ENCODE results near the gene ZNF573.
"Not testable (repeated sequence)": the region's sequence is repeated elsewhere in the genome, so short reads cannot be mapped to it uniquely, and the experiment has no call there.

ZNF573 gene

DNA sequence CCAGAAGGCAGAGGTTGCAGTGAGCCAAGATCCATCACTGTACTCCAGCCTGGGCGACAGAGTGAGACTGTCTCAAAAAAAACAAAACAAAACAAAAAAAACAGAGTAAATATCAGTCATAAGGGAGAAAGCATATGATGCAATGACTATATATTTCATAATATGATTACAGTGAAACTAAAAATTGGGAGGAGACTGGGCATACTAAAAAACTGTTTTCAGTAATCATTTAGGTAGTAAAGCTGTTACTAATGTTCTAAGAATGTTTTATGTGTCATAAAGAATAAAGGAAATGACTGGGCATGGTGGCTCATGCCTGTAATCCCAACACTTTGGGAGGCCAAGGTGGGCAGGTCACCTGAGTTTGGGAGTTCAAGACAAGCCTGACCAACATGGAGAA lies 15.9 kb downstream of the ZNF573 start:
- Histone ChIP-seq H3K9ac (ENCODE audit: low read depth in 1 of 2, low read length in 2 of 2) (no peak overlapping the region), H3K36me3 (ENCODE audit: control insufficient read depth in 1 of 2, insufficient read depth in 2 of 2, low read length in 2 of 2) (peaks cover 4 to 39% of the 10 kb centered on the region in 2 donors), H3K4me3 (ENCODE audit: low read depth in 1 of 2, low read length in 2 of 2) (no peak overlapping the region)

DNA sequence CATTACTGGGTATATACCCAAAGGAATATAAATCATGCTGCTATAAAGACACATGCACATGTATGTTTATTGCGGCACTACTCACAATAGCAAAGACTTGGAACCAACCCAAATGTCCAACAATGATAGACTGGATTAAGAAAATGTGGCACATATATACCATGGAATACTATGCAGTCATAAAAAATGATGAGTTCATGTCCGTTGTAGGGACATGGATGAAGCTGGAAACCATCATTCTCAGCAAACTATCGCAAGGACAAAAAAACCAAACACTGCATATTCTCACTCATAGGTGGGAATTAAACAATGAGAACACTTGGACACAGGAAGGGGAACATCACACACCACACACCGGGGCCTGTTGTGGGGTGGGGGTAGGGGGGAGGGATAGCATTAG lies 21.7 kb downstream of the ZNF573 start:
- H3K9ac ChIP-seq (ENCODE audit: low read depth in 1 of 2, low read length in 2 of 2); H3K9me3 ChIP-seq (ENCODE audit: control insufficient read depth in 1 of 2, low read length in 2 of 2); H3K4me3 ChIP-seq (ENCODE audit: low read depth in 1 of 2, low read length in 2 of 2); H3K27me3 ChIP-seq (ENCODE audit: control insufficient read depth in 1 of 2, insufficient read depth in 2 of 2, low read length in 2 of 2); H3K27ac ChIP-seq (ENCODE audit: low read depth, low read length); H3K4me1 ChIP-seq (ENCODE audit: control insufficient read depth in 1 of 2, insufficient read depth in 2 of 2, low read length in 2 of 2): not testable (repeated sequence)
- H3K36me3 ChIP-seq (ENCODE audit: control insufficient read depth in 1 of 2, insufficient read depth in 2 of 2, low read length in 2 of 2), result peaks cover 4 to 17% of the 10 kb centered on the region in 2 donors

More for the DNA sequence above, 15.9 kb downstream of the ZNF573 start:
- H3K27me3 ChIP-seq (ENCODE audit: control insufficient read depth in 1 of 2, insufficient read depth in 2 of 2, low read length in 2 of 2), result no peaks in the 10 kb centered on the region
- H3K27ac ChIP-seq (ENCODE audit: low read depth, low read length), result no peak overlapping the region
- H3K4me1 ChIP-seq (ENCODE audit: control insufficient read depth in 1 of 2, insufficient read depth in 2 of 2, low read length in 2 of 2), result no peaks in the 10 kb centered on the region
- H3K9me3 ChIP-seq (ENCODE audit: control insufficient read depth in 1 of 2, low read length in 2 of 2), result peaks cover 0 to 2% of the 10 kb centered on the region in 2 donors

DNA sequence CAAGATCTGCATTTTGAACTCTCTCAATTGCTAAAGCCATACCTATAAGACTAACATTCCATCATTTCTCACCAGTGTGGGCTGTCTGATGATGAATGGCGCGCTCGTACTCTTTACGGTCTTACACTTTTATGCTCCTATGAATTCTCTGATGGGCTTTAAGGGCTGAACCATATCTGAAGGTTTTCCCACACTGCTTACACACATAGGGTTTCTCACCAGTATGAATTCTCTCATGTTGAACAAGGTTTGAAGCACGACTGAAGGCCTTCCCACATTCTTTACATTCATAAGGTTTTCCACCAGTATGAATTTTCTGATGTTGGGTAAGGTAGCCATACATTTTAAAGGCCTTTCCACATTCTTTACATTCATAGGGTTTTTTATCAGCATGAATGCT lies 41.0 kb downstream of the ZNF573 start:
- Histone ChIP-seq H3K4me1 (ENCODE audit: control insufficient read depth in 1 of 2, insufficient read depth in 2 of 2, low read length in 2 of 2) (no peaks in the 10 kb centered on the region), H3K4me3 (ENCODE audit: low read depth in 1 of 2, low read length in 2 of 2) (no peak overlapping the region), H3K27me3 (ENCODE audit: control insufficient read depth in 1 of 2, insufficient read depth in 2 of 2, low read length in 2 of 2) (no peaks in the 10 kb centered on the region), H3K27ac (ENCODE audit: low read depth, low read length) (no peak overlapping the region), H3K9me3 (ENCODE audit: control insufficient read depth in 1 of 2, low read length in 2 of 2) (peaks cover 55 to 64% of the 10 kb centered on the region in 2 donors), H3K9ac (ENCODE audit: low read depth in 1 of 2, low read length in 2 of 2) (no peak overlapping the region), H3K36me3 (ENCODE audit: control insufficient read depth in 1 of 2, insufficient read depth in 2 of 2, low read length in 2 of 2) (peaks cover 12 to 31% of the 10 kb centered on the region in 2 donors)

DNA sequence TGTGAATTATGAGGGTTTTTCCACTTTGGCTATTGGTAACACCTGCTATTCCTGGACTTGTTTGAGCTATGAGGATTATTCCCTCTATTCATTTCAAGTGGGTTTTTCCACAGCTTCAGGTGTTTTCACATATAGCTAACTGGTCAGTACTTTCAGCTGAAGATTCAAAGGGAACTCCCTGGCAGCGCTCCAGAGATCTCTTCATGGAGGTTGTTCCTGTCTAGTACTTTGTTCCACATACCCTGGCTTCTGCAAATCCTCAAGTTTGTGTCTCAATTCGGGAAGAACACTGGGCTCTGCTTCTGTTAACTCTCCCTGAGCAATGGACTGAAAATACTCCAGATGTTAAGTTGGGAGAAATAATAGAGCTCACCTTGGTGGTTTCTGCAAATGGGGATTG lies 54.2 kb downstream of the ZNF573 start:
- Histone ChIP-seq H3K36me3 (ENCODE audit: control insufficient read depth in 1 of 2, insufficient read depth in 2 of 2, low read length in 2 of 2) (no peaks in the 10 kb centered on the region), H3K4me3 (ENCODE audit: low read depth in 1 of 2, low read length in 2 of 2) (no peak overlapping the region), H3K9me3 (ENCODE audit: control insufficient read depth in 1 of 2, low read length in 2 of 2) (peaks cover 3 to 8% of the 10 kb centered on the region in 2 donors), H3K4me1 (ENCODE audit: control insufficient read depth in 1 of 2, insufficient read depth in 2 of 2, low read length in 2 of 2) (no peaks in the 10 kb centered on the region), H3K9ac (ENCODE audit: low read depth in 1 of 2, low read length in 2 of 2) (no peak overlapping the region), H3K27me3 (ENCODE audit: control insufficient read depth in 1 of 2, insufficient read depth in 2 of 2, low read length in 2 of 2) (no peaks in the 10 kb centered on the region), H3K27ac (ENCODE audit: low read depth, low read length) (no peak overlapping the region)

DNA sequence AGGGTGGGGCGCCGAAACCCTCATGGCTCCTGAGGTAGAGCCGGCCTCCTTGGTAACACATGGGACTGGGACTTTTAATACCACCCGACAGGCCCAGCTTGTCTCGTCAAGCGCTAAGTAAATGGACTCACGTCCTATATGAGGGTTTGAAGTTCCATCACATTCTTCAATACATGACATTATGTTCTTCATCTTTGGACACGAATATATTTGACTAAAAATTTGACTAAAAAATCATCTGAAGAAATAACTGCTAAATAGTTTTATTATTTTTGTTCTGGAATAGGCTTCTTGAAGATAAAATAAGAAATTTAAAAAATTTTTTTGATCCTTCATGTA lies 59.5 kb downstream of the ZNF573 start:
- no peaks in the 10 kb centered on the region for H3K36me3 ChIP-seq (ENCODE audit: control insufficient read depth in 1 of 2, insufficient read depth in 2 of 2, low read length in 2 of 2)
- peak overlapping the region in 1 of 2 donors; percentile 40 for H3K9ac ChIP-seq (ENCODE audit: low read depth in 1 of 2, low read length in 2 of 2)
- no peaks in the 10 kb centered on the region for H3K27me3 ChIP-seq (ENCODE audit: control insufficient read depth in 1 of 2, insufficient read depth in 2 of 2, low read length in 2 of 2)
- no peak overlapping the region for H3K27ac ChIP-seq (ENCODE audit: low read depth, low read length)
- no peaks in the 10 kb centered on the region for H3K9me3 ChIP-seq (ENCODE audit: control insufficient read depth in 1 of 2, low read length in 2 of 2)
- H3K4me1 ChIP-seq (ENCODE audit: control insufficient read depth in 1 of 2, insufficient read depth in 2 of 2, low read length in 2 of 2), result peaks cover 0 to 11% of the 10 kb centered on the region in 2 donors
- peak overlapping the region; percentile 90 to 92 for H3K4me3 ChIP-seq (ENCODE audit: low read depth in 1 of 2, low read length in 2 of 2)

DNA sequence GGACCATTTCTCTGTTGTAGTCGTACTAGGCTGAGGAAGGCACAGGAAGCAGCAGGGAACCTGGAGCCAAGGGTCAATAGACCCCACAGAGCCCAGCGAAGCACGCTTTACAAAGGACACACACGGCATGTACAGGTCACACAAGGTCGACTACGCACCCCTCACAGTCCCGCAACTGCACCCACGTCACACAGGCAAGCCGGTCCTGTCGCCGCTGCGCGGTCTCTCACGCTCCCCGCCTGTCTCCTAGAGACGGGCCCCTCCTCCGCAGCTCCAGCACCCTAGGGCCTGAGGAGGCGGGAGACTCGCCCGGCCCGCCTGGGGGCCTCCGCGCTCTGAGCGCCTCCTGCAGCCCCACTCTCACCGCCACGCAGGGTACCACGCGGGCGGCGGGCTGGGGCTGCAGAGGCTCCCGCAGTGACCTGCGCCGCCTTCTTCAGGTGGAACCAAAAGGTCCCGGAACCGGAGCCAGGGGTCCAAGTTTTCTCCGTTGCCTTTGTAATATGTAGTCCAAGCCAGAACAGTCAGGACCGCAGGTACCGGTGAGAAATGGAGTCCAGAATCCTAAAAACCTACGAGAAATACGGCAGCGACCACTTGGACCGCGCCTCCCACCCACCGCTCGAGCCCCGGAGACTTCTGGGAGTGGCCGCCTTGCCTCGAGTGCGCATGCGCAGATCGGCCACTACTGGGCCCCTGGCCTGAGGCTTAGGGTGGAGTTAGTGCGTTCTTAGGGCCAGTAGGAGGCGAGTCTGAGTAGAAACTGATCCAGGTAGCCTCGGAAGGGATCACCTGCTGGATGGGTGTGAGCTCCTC lies 60.1 kb downstream of the ZNF573 start, which contains the start of gene ZNF607:
TSS of gene ZNF607 (minus strand) at position 651 of the 816 bp plus-strand sequence. CDS start 8,143 bp downstream, outside the sequence.
- Histone ChIP-seq H3K4me3 (ENCODE audit: low read depth in 1 of 2, low read length in 2 of 2) (peak within 1 kb of the TSS; percentile 90 to 92), H3K27me3 (ENCODE audit: control insufficient read depth in 1 of 2, insufficient read depth in 2 of 2, low read length in 2 of 2) (no peaks in the 10 kb centered on the region), H3K9me3 (ENCODE audit: control insufficient read depth in 1 of 2, low read length in 2 of 2) (no peaks in the 10 kb centered on the region), H3K4me1 (ENCODE audit: control insufficient read depth in 1 of 2, insufficient read depth in 2 of 2, low read length in 2 of 2) (peaks cover 0 to 11% of the 10 kb centered on the region in 2 donors), H3K9ac (ENCODE audit: low read depth in 1 of 2, low read length in 2 of 2) (peak within 1 kb of the TSS; percentile 40 to 68), H3K36me3 (ENCODE audit: control insufficient read depth in 1 of 2, insufficient read depth in 2 of 2, low read length in 2 of 2) (no peaks in the 10 kb centered on the region), H3K27ac (ENCODE audit: low read depth, low read length) (peak within 1 kb of the TSS; percentile 48)

DNA sequence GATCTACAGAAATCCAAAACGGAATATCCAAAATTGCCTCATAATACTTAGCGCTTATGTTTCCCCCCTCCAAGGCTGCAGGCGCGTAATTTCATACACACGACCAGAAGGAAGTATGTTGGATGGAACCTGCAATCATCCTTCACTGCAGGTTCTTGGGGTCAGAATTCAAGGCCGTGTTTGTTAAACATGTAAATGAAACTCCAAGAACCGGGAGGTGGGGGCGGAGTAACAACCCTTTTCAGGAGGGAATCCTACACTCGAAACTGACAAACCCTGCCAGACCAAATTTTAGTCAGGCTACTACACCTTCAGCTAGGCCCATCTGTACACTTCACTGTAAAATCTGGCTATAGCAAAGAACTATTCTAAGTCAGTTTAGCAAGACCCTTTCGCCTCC lies 61.1 kb downstream of the ZNF573 start:
- no peak overlapping the region for H3K27ac ChIP-seq (ENCODE audit: low read depth, low read length)
- H3K27me3 ChIP-seq (ENCODE audit: control insufficient read depth in 1 of 2, insufficient read depth in 2 of 2, low read length in 2 of 2), result no peaks in the 10 kb centered on the region
- H3K9ac ChIP-seq (ENCODE audit: low read depth in 1 of 2, low read length in 2 of 2), result peak overlapping the region in 1 of 2 donors; percentile 68
- H3K36me3 ChIP-seq (ENCODE audit: control insufficient read depth in 1 of 2, insufficient read depth in 2 of 2, low read length in 2 of 2), result no peaks in the 10 kb centered on the region
- H3K4me3 ChIP-seq (ENCODE audit: low read depth in 1 of 2, low read length in 2 of 2), result peak overlapping the region; percentile 90 to 92
- peaks cover 0 to 11% of the 10 kb centered on the region in 2 donors for H3K4me1 ChIP-seq (ENCODE audit: control insufficient read depth in 1 of 2, insufficient read depth in 2 of 2, low read length in 2 of 2)
- H3K9me3 ChIP-seq (ENCODE audit: control insufficient read depth in 1 of 2, low read length in 2 of 2), result no peaks in the 10 kb centered on the region

DNA sequence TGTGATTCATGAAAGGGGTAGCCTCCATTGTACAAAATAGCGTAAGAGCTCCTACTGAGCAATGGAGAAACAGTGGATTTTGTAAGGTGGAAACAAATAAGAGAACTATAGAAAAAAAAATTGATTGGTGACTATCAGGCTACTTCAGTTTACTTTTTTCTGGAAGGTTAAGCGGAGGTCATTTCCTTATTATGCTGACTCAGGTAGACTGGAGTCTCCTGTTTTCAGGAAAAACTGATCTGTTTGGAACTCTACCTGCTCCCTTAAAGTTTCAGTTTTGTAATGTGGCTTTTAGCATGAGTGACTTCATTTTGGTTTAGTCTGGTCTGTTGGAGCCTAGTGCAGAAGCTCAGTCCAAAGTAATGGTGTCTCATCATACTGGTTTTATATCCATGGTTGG lies 63.2 kb downstream of the ZNF573 start:
- H3K27me3 ChIP-seq (ENCODE audit: control insufficient read depth in 1 of 2, insufficient read depth in 2 of 2, low read length in 2 of 2), result no peaks in the 10 kb centered on the region
- no peak overlapping the region for H3K27ac ChIP-seq (ENCODE audit: low read depth, low read length)
- peaks cover 0 to 11% of the 10 kb centered on the region in 2 donors for H3K4me1 ChIP-seq (ENCODE audit: control insufficient read depth in 1 of 2, insufficient read depth in 2 of 2, low read length in 2 of 2)
- no peak overlapping the region for H3K9ac ChIP-seq (ENCODE audit: low read depth in 1 of 2, low read length in 2 of 2)
- H3K9me3 ChIP-seq (ENCODE audit: control insufficient read depth in 1 of 2, low read length in 2 of 2), result peaks cover 0 to 2% of the 10 kb centered on the region in 2 donors
- H3K4me3 ChIP-seq (ENCODE audit: low read depth in 1 of 2, low read length in 2 of 2), result no peak overlapping the region
- peaks cover 3% of the 10 kb centered on the region in 2 donors for H3K36me3 ChIP-seq (ENCODE audit: control insufficient read depth in 1 of 2, insufficient read depth in 2 of 2, low read length in 2 of 2)

DNA sequence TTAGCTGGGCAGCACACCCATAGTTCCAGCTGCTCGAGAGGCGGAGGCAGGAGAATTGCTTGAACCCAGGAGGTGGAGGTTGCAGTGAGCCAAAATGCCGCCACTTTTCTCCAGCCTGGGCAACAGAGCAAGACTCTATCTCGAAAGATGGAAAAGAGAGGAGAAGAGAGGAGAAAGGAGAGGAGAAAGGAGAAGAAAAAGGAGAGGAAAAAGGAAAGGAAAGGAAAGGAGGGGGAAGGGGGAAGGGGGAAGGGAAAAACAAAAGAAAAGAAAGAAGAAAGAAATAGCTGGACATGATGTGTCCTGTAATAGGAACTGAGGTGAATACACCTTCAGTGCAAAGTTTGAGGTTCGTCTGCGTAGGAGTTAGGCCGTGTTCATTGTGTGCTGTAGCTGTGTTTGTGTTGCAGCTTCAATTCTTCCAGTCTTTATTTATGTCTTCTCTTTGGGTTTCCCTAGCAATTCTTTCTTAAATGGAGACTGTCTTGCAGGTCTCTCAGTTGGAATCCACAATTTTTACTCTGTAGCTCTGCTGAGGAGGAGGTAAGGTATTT lies 73.3 kb downstream of the ZNF573 start:
- no peak overlapping the region for H3K27ac ChIP-seq (ENCODE audit: low read depth, low read length)
- no peak overlapping the region for H3K9ac ChIP-seq (ENCODE audit: low read depth in 1 of 2, low read length in 2 of 2)
- no peaks in the 10 kb centered on the region for H3K27me3 ChIP-seq (ENCODE audit: control insufficient read depth in 1 of 2, insufficient read depth in 2 of 2, low read length in 2 of 2)
- peaks cover 17 to 24% of the 10 kb centered on the region in 2 donors for H3K36me3 ChIP-seq (ENCODE audit: control insufficient read depth in 1 of 2, insufficient read depth in 2 of 2, low read length in 2 of 2)
- no peak overlapping the region for H3K4me3 ChIP-seq (ENCODE audit: low read depth in 1 of 2, low read length in 2 of 2)
- no peaks in the 10 kb centered on the region for H3K4me1 ChIP-seq (ENCODE audit: control insufficient read depth in 1 of 2, insufficient read depth in 2 of 2, low read length in 2 of 2)
- peaks cover 4 to 8% of the 10 kb centered on the region in 2 donors for H3K9me3 ChIP-seq (ENCODE audit: control insufficient read depth in 1 of 2, low read length in 2 of 2)

DNA sequence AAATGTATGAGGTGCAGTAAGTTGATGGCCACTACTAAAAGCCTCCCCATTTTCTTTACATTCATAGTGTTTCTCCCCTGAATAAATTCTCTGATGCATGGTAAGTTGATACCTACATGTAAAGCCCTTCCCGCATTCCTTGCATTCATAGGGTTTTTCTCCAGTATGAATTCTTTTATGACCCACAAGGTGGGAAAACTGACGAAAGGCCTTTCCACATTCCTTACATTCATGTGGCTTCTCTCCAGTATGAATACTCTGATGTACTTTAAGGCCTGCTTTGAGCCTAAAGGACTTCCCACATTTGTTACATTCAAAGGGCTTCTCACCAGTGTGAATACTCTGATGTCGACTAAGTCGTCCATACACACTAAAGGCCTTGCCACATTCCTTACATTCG lies 80.3 kb downstream of the ZNF573 start:
- H3K36me3 ChIP-seq (ENCODE audit: control insufficient read depth in 1 of 2, insufficient read depth in 2 of 2, low read length in 2 of 2), result peaks cover 28 to 31% of the 10 kb centered on the region in 2 donors

More for the DNA sequence above, 80.3 kb downstream of the ZNF573 start:
- Histone ChIP-seq H3K4me3 (ENCODE audit: low read depth in 1 of 2, low read length in 2 of 2) (no peak overlapping the region), H3K9me3 (ENCODE audit: control insufficient read depth in 1 of 2, low read length in 2 of 2) (peaks cover 31 to 32% of the 10 kb centered on the region in 2 donors), H3K27me3 (ENCODE audit: control insufficient read depth in 1 of 2, insufficient read depth in 2 of 2, low read length in 2 of 2) (no peaks in the 10 kb centered on the region), H3K27ac (ENCODE audit: low read depth, low read length) (no peak overlapping the region), H3K4me1 (ENCODE audit: control insufficient read depth in 1 of 2, insufficient read depth in 2 of 2, low read length in 2 of 2) (no peaks in the 10 kb centered on the region), H3K9ac (ENCODE audit: low read depth in 1 of 2, low read length in 2 of 2) (no peak overlapping the region)

Measured in duodenal mucosa (tissue), 2 donors.